Activated naive CD4-positive, alpha-beta T cell treated with anti-CD3 and anti-CD28 coated beads, Interleukin-2, amount 10 ng/mL, durations not matched to agents 7 days and 5 days (primary cell): ENCODE results near the gene CDS2.
A peak's percentile ranks its signal among the peaks of the same experiment; 100 is the strongest.
"Not testable (repeated sequence)": the region's sequence is repeated elsewhere in the genome, so short reads cannot be mapped to it uniquely, and the experiment has no call there.

ENCODE experiments used
- CTCF ChIA-PET: fragments of 350-600 bp; sonication (Branson Sonifier 250); formaldehyde crosslinking; loops from one replicate; lab custom pipeline; 2021; ENCODE audit warnings: antibody characterized with exemption; lab: Charles Lee
- DNase-seq: peaks from one replicate; pipeline ENCODE4 v3.0.0-alpha.2; 2020
- H3K27ac Mint-ChIP-seq: one replicate; pipeline ENCODE4 v1.8.0; 2021; ENCODE audit warnings: mild to moderate bottlenecking, moderate library complexity, mixed read lengths
- H3K27me3 Mint-ChIP-seq: one replicate; pipeline ENCODE4 v1.8.0; 2021; ENCODE audit warnings: mild to moderate bottlenecking, mixed read lengths
- H3K36me3 Mint-ChIP-seq: one replicate; pipeline ENCODE4 v1.8.0; 2021; ENCODE audit warnings: mixed read lengths
- H3K4me1 Mint-ChIP-seq: one replicate; pipeline ENCODE4 v1.8.0; 2021; ENCODE audit warnings: mixed read lengths
- H3K4me3 Mint-ChIP-seq: one replicate; pipeline ENCODE4 v1.8.0; 2021; ENCODE audit warnings: mild to moderate bottlenecking, moderate library complexity, mixed read lengths
- H3K9me3 Mint-ChIP-seq: one replicate; pipeline ENCODE4 v1.8.0; 2021; ENCODE audit warnings: mixed read lengths

The CDS2 gene

DNA sequence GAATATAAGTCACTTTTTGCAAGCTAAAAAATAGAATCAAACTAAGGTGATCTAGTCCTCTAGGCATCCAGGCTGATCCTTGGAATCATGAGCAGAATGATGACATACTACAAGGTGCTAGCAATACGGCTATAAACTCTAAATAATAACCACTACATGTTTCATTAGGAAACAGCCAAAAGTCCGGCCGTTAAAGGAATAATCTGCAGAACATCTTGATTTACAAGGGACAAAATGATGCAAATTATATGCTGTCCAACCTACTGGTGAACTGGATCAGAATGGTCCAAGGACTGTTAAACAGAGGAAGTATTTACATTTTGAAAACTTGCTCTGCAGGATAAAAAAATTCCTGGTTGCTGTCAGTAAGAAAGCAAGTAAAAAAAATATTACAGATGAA lies 26.9 kb upstream of the CDS2 start:
- not testable (repeated sequence) for H3K4me3 Mint-ChIP-seq, H3K27ac Mint-ChIP-seq, H3K9me3 Mint-ChIP-seq, DNase-seq, H3K27me3 Mint-ChIP-seq, H3K4me1 Mint-ChIP-seq
- peaks cover 46% of the 10 kb centered on the region for H3K36me3 Mint-ChIP-seq
- CTCF ChIA-PET: interaction anchor here (0.7 to 4.6 kb wide), 16 partner anchors 11 to 361 kb away, joined by 3 to 56 read pairs (median 5); no protein-coding TSS in a partner anchor

DNA sequence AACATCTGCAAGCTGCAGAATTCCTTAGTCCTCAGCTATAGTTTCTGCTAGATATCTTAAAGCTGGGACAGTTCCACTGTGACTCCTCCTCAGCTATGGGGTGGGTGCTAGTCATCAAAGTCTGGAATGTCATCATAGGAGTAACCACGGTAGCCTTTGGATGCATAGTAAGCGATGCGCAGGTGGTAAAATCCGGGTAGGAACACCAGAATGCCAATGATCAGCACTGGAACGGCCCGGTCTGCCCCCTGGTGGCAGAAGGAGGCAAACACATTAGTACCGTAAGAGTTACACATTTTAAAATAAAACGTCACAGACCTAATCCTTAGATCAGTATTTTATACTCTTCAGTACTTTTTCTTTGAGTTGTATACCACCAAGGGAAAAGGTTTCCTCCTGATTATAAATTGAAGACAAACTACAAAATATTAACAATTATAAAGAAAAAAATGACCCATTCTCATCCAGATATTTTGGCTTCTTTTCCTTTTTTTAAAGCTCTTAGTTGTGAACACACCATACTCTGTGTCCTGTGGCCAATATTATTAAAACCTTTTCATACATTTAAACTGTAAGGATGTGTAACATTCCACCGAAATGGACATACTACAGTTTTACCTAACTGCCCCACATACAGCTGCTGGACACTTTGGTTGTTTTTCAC lies 26.0 kb upstream of the CDS2 start:
- Mint-ChIP-seq H3K27me3 (no peaks in the 10 kb centered on the region), H3K27ac (peak overlapping the region; percentile 62), H3K36me3 (peaks cover 46% of the 10 kb centered on the region), H3K4me1 (peaks cover 8% of the 10 kb centered on the region), H3K4me3 (no peak overlapping the region), H3K9me3 (no peaks in the 10 kb centered on the region)
- DNase-seq: peak; percentile 83
- CTCF ChIA-PET: interaction anchor here (0.6 to 4.6 kb wide), 38 partner anchors 12 to 362 kb away, joined by 3 to 56 read pairs (median 4); partner anchors contain the start of gene PCNA

DNA sequence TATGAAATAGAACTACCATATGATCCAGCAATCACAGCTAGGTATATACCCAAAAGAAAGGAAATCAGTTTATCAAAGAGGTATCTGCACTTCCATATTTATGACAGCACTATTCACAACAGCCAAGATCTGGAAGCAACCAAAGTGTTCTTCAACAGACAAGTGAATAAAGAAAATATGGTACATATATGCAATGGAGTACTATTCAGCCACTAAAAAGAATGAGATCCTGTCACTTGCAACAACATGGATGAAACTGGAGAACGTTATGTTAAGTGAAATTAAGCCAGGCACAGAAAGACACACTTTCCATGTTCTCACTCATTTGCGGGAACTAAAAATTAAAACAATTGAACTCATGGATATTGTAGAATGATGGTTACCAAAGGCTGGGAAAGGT lies 22.3 kb upstream of the CDS2 start:
- peaks cover 44% of the 10 kb centered on the region for H3K36me3 Mint-ChIP-seq
- no peak overlapping the region for H3K4me3 Mint-ChIP-seq
- no peaks in the 10 kb centered on the region for H3K27me3 Mint-ChIP-seq
- H3K4me1 Mint-ChIP-seq: peaks cover 8% of the 10 kb centered on the region
- CTCF ChIA-PET: interaction anchor here (0.6 to 1.8 kb wide), 2 partner anchors 48 to 65 kb away, joined by 3 to 8 read pairs; no protein-coding TSS in a partner anchor
- no peaks in the 10 kb centered on the region for H3K9me3 Mint-ChIP-seq
- no peak for DNase-seq
- no peak overlapping the region for H3K27ac Mint-ChIP-seq

DNA sequence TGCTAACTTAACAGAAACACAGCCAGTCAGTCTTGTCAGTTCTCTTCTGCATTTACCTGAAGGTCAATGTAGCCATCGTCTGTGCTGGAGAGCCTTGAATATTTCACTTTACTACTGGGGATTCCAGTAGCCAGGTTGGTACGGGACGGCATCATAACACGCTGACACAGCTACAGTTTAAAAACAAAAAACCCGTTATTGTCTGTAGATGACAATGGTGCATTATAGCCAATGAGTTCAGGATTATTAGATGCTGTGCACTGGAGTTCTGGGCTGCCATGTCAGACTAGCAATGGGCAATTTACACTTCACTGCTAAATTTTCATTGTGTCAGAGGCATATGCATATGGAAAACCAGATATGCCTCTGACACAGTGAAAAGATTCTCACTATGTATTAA lies 17.5 kb upstream of the CDS2 start:
- CTCF ChIA-PET: no interaction called here

DNA sequence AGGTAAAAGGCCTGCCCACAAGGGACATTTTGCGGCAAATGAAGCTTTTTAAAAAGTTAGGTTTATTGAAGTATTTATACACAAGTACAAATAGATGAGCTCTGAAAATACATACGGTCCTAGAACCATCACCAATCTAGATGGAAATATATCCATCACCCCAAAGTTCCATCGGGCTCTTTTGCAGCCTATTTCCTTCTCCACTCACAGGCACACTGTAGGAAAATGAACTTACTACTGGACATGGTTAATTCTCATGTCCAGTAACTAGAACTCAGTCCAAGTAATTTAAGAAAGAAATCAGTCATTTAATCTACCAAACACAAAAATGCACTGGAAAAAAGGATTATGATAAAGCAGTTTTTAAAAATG lies 13.2 kb upstream of the CDS2 start:
- peak overlapping the region; percentile 95 for H3K27ac Mint-ChIP-seq
- CTCF ChIA-PET: interaction anchor here (0.7 kb wide), 1 partner anchor 116 kb away, joined by 3 read pairs; no protein-coding TSS in a partner anchor
- H3K4me1 Mint-ChIP-seq: peaks cover 69% of the 10 kb centered on the region
- H3K27me3 Mint-ChIP-seq: no peaks in the 10 kb centered on the region
- peak overlapping the region; percentile 83 for H3K4me3 Mint-ChIP-seq
- no peaks in the 10 kb centered on the region for H3K9me3 Mint-ChIP-seq
- peaks cover 51% of the 10 kb centered on the region for H3K36me3 Mint-ChIP-seq
- no peak for DNase-seq

More for the DNA sequence above, 17.5 kb upstream of the CDS2 start:
- peaks cover 29% of the 10 kb centered on the region for H3K4me1 Mint-ChIP-seq
- no peaks in the 10 kb centered on the region for H3K9me3 Mint-ChIP-seq
- no peaks in the 10 kb centered on the region for H3K27me3 Mint-ChIP-seq
- no peak overlapping the region for H3K4me3 Mint-ChIP-seq
- peaks cover 19% of the 10 kb centered on the region for H3K36me3 Mint-ChIP-seq
- no peak overlapping the region for H3K27ac Mint-ChIP-seq
- no peak for DNase-seq

DNA sequence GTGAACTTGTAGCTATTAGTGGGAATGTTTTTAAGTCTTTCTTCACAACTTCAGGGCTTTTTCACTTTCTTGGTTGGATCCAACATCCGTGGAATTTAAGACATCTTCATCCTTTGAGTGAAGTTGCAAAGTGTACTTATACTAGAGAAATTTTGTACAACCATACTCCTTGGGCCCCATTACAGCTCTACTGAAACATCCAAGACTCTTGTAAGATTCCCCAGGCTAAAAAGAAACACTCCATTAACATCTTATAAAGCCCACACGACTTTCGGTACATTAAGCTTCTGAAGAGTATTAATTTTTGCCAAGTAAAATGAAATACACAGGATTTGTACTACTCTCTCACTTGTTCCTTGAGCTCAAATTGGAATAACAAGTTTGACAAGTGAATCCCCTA lies 12.4 kb upstream of the CDS2 start:
- peaks cover 51% of the 10 kb centered on the region for H3K36me3 Mint-ChIP-seq
- CTCF ChIA-PET: no interaction called here
- H3K27ac Mint-ChIP-seq: peak overlapping the region; percentile 95
- H3K9me3 Mint-ChIP-seq: no peaks in the 10 kb centered on the region
- no peaks in the 10 kb centered on the region for H3K27me3 Mint-ChIP-seq
- peak overlapping the region; percentile 38 for H3K4me3 Mint-ChIP-seq
- H3K4me1 Mint-ChIP-seq: peaks cover 69% of the 10 kb centered on the region
- DNase-seq: no peak

DNA sequence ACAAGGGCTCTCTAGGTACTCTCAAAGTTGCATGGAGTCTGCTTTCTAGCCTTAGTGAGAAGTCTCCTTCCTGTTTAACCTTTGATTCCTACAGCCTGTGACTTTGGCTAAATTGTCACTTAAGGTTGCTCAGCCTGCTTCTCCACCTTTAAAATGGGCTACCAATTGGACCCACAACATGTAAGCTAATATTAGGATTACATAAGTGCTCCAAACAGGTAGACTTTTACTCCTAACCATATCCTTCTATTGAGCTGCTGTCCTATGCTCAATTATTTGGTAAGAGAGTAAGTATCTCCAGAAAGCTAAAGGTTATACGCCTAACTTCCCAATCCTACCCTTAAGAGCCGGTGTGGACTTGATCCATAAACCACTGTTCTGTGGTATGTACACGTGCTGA lies 9.9 kb upstream of the CDS2 start:
- Mint-ChIP-seq H3K9me3 (no peaks in the 10 kb centered on the region), H3K4me1 (peaks cover 80% of the 10 kb centered on the region), H3K36me3 (peaks cover 45% of the 10 kb centered on the region)

DNA sequence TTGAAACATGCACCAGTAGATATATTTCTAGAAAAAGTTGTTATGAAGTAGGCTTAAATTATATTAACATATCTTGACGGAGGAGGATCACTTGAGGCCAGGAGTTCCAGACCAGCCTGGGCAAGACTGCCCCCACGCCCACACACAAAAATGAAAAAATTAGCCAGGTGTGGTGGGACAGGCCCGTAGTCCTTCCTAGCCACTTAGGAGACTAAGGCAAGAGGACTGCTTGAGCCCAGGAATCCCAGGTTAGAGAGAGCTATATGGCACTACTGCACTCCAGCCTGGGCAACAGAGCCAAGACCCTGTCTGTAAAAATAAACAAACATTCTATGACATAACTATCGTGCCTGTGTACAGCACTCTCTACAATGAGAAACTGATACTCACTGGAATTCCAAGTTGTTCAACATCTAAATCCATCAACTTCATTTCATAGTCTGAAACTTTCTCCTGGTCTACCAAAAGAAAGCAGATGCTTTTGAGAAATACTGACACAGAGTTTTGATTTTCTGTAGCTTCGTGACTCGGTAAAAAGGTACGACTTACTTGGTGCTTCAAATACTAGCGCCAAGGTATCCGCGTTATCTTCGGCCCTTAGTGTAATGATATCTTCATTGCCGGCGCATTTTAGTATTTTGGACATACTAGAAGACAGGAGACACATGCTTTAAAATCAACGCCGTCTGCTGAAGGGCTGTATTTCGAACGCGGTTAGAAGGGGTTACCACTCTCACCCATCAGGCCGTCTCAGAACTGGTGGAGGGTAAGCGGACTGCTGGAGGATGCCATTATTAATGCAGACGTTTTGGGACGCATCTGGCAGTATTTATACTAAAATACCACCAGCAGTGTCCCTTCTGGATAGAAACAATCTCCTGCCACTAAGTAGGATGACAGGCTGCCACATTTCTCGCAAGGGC lies 8.3 kb upstream of the CDS2 start:
- Mint-ChIP-seq H3K27me3 (peaks cover 3% of the 10 kb centered on the region), H3K9me3 (no peaks in the 10 kb centered on the region), H3K4me3 (peak overlapping the region; percentile 97), H3K4me1 (peaks cover 82% of the 10 kb centered on the region), H3K27ac (peak overlapping the region; percentile 99), H3K36me3 (peaks cover 52% of the 10 kb centered on the region)
- CTCF ChIA-PET: interaction anchor here (0.6 to 2.5 kb wide), 4 partner anchors 17 to 496 kb away, joined by 3 to 11 read pairs (median 4); no protein-coding TSS in a partner anchor
- DNase-seq: no peak

More for the DNA sequence above, 9.9 kb upstream of the CDS2 start:
- peaks cover 3% of the 10 kb centered on the region for H3K27me3 Mint-ChIP-seq
- DNase-seq: no peak
- peak overlapping the region; percentile 97 for H3K4me3 Mint-ChIP-seq
- CTCF ChIA-PET: interaction anchor here (1.3 to 2.9 kb wide), 3 partner anchors 9 to 57 kb away, joined by 3 to 17 read pairs (median 3); partner anchors contain the start of gene CDS2
- H3K27ac Mint-ChIP-seq: peak overlapping the region; percentile 55

DNA sequence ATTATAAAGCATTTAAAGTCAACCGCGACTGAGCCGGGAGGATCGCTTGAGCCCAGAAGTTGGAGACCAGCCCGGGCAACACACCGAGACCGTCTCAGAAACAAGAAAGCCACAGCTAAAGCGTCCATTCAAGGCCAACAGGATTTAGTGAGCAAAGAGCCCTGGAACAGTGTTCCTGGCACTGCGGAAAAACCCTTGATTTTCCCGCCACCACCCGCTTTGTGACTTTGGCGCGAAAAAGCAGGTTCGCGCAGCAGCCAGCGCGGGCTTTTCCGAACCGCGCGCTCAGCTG lies 7.7 kb upstream of the CDS2 start:
- Mint-ChIP-seq H3K27ac (peak overlapping the region; percentile 99), H3K27me3 (peaks cover 3% of the 10 kb centered on the region), H3K4me3 (peak overlapping the region; percentile 97), H3K4me1 (peaks cover 81% of the 10 kb centered on the region), H3K9me3 (no peaks in the 10 kb centered on the region), H3K36me3 (peaks cover 52% of the 10 kb centered on the region)
- CTCF ChIA-PET: interaction anchor here (1.9 to 2.5 kb wide), 2 partner anchors 18 to 73 kb away, joined by 11 read pairs; no protein-coding TSS in a partner anchor
- DNase-seq: no peak

DNA sequence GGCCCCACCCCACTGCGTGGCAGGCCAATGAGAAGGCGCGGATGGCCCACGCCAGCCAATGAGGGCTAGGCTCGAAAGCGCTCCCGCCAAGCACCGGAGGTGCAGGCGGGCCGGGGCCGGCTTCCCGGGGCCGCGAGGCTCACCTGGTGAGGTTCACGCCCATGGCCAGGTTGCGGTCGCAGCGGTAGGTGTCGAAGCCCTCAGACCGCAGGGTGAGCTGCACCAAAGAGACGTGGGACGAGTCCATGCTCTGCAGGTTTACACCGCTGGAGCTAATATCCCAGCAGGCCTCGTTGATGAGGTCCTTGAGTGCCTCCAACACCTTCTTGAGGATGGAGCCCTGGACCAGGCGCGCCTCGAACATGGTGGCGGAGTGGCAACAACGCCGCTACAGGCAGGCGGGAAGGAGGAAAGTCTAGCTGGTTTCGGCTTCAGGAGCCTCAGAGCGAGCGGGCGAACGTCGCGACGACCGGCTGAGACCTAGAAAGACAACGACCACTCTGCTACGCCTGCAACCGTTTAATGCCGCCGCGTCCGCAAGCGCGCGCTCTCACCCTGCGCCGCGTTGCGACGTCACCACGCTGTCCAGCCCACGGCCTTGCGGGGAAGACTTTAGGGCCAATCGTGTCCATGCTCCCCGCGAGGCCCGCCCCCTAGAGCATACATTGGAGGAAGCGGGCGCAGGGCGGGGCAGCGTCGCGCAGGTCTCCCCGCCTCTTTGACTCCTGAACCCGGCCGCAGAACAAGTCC lies 7.2 kb upstream of the CDS2 start, which contains the start of gene PCNA:
Gene PCNA, minus strand, starts transcription at position 524 of the 750 bp plus-strand sequence. Its CDS starts 160 bp downstream, at position 364.
- CTCF ChIA-PET: interaction anchor here (1.9 to 2.5 kb wide), 2 partner anchors 18 to 73 kb away, joined by 11 read pairs; no protein-coding TSS in a partner anchor
- Mint-ChIP-seq H3K4me1 (peaks cover 78% of the 10 kb centered on the region), H3K27ac (peak within 1 kb of the TSS; percentile 99), H3K9me3 (no peaks in the 10 kb centered on the region), H3K36me3 (peaks cover 47% of the 10 kb centered on the region), H3K27me3 (peaks cover 3% of the 10 kb centered on the region), H3K4me3 (peak within 1 kb of the TSS; percentile 97)
- peak; percentile 99 for DNase-seq

DNA sequence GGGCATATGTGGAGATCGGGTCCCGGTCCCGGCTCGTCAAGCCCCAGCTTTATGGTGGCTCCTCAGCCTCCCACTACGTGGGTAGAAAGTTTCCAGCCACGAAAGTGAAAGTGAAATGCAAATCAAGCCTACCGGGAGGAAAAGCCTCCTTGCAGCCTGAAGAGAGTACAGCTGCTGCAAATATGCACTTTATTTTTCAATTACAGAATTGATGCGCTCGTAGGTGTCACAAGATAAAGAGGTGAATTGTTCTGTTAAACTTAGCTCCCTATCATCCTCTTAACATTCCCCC lies 6.7 kb upstream of the CDS2 start:
- Mint-ChIP-seq H3K27ac (peak overlapping the region; percentile 99), H3K27me3 (peaks cover 3% of the 10 kb centered on the region), H3K4me3 (peak overlapping the region; percentile 97), H3K4me1 (peaks cover 78% of the 10 kb centered on the region), H3K9me3 (no peaks in the 10 kb centered on the region), H3K36me3 (peaks cover 42% of the 10 kb centered on the region)
- no peak for DNase-seq
- CTCF ChIA-PET: interaction anchor here (1.9 to 2.5 kb wide), 2 partner anchors 19 to 72 kb away, joined by 11 read pairs; no protein-coding TSS in a partner anchor

DNA sequence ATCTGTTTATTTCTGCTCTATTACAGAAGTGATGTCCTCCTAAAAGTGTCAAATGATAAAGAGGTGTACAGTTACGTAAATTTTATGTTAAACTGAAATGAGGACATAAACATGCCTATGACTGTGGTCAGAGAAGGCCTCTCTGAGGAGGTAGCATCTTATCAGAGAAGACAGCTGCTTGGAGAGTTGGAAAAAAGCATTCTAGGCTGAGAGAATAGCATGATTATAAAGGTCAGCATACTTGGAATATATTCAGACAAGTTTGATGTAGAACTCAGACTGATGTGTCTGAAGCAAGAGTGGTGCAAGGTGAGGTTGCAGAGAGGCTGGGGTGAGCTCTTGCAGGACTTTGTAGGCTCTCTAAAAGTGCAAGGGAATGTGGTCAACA lies 3.9 kb upstream of the CDS2 start:
- peaks cover 69% of the 10 kb centered on the region for H3K4me1 Mint-ChIP-seq
- no peak overlapping the region for H3K4me3 Mint-ChIP-seq
- no peak for DNase-seq
- H3K27ac Mint-ChIP-seq: peak overlapping the region; percentile 6
- peaks cover 3% of the 10 kb centered on the region for H3K27me3 Mint-ChIP-seq
- CTCF ChIA-PET: interaction anchor here (1.2 kb wide), 1 partner anchor 83 kb away, joined by 3 read pairs; no protein-coding TSS in a partner anchor
- H3K36me3 Mint-ChIP-seq: peaks cover 24% of the 10 kb centered on the region
- H3K9me3 Mint-ChIP-seq: no peaks in the 10 kb centered on the region

DNA sequence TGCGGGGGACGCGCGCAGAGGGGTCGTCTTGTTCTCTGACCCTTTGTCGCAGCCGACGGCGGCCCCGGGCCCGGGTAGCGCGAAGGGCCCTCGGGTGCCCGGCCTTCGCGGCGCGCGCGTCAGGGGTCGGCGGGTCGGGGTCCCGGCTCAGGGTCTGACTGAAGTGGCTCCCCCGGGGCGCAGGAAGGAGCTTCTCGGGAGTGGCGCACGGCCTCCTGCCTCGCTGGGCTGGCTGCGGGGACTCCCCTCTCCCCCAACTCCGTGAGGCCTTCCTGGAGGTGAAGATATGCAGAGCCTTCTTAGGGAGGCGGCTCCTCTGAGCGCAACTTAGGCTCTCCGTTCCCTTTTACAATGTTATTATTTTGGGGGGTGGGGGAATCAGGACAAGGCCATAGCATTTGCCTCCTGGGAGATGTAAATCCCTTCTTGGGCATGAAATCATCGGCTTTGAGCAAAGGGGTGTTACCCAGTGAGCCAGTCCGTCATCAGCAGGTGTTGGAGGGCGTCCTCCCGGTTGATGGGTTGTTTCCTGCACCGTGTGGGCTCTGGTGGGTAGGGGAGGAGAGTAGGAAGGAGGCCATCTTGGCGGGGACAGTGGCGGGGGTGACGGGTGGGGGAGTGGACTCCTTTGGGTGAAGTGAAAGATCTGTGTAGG lies 523 bp downstream of the CDS2 start:
- no peaks in the 10 kb centered on the region for H3K9me3 Mint-ChIP-seq
- DNase-seq: peak; percentile 87
- H3K27ac Mint-ChIP-seq: peak overlapping the region; percentile 99
- no peaks in the 10 kb centered on the region for H3K27me3 Mint-ChIP-seq
- peaks cover 17% of the 10 kb centered on the region for H3K36me3 Mint-ChIP-seq
- CTCF ChIA-PET: interaction anchor here (0.7 to 5.8 kb wide), 14 partner anchors 11 to 321 kb away, joined by 3 to 108 read pairs (median 6); no protein-coding TSS in a partner anchor
- peak overlapping the region; percentile 100 for H3K4me3 Mint-ChIP-seq
- H3K4me1 Mint-ChIP-seq: peaks cover 64% of the 10 kb centered on the region
